Thyroid gland (tissue), 4 donors: ENCODE results near the gene TTC3.

Source experiments
- CTCF ChIP-seq, 6 experiments: fragments of 200-600 bp in 3 of 6; fragments of 450-650 bp in 3 of 6; sonication (generic) in 3 of 6; IDR thresholded peaks; one replicate each; pipeline ENCODE4 v1.5.1; 2016 to 2019; ENCODE audit warnings: antibody characterized with exemption in 6 of 6, mild to moderate bottlenecking in 2 of 6, inconsistent platforms in 1 of 6, moderate library complexity in 1 of 6
- POLR2A ChIP-seq, 2 donors: fragments of 450-650 bp; IDR thresholded peaks; one replicate each; pipeline ENCODE4 v1.6.1; 2017; ENCODE audit warnings: antibody characterized with exemption in 2 of 2, mild to moderate bottlenecking in 2 of 2, moderate library complexity in 1 of 2

GRCh38 chr21:37101384-37101783 lies 28.3 kb downstream of the TTC3 start:
- TF ChIP-seq CTCF (IDR thresholded peaks at IDR 0.05) (no peak), POLR2A (IDR thresholded peaks at IDR 0.05) (no peak)
